OCI-LY1 (cell line): ENCODE data around the gene PROCA1.
A peak's percentile ranks its signal among the peaks of the same experiment; 100 is the strongest.

Source experiments
- H2AFZ ChIP-seq: fragments of 200-600 bp; sonication (generic), shearing (Covaris generic); 2 replicates; pipeline ENCODE4 v1.6.0; 2014; ENCODE audit warnings: antibody characterized with exemption, mild to moderate bottlenecking, low read length
- H3F3A ChIP-seq: fragments of 200-600 bp; sonication (generic), shearing (Covaris generic); 2 replicates; pipeline ENCODE4 v1.6.0; 2014; ENCODE audit warnings: mild to moderate bottlenecking, antibody characterized with exemption, low read length, moderate library complexity; ENCODE audit not compliant: insufficient read depth
- H3K27ac ChIP-seq: fragments of 200-600 bp; sonication (generic); 2 replicates; pipeline ENCODE4 v1.5.1; 2014; ENCODE audit warnings: low read length, mixed run types, mild to moderate bottlenecking, low read depth; ENCODE audit not compliant: poor library complexity, severe bottlenecking
- H3K27me3 ChIP-seq: fragments of 200-600 bp; sonication (generic); 2 replicates; pipeline ENCODE4 v1.6.0; 2014; ENCODE audit warnings: antibody characterized with exemption, mild to moderate bottlenecking, low read length, moderate library complexity; ENCODE audit not compliant: insufficient read depth
- H3K36me3 ChIP-seq: fragments of 200-600 bp; sonication (generic); 2 replicates; pipeline ENCODE4 v1.6.1; 2014; ENCODE audit warnings: mild to moderate bottlenecking, antibody characterized with exemption, low read length, moderate library complexity, mixed read lengths; ENCODE audit not compliant: insufficient read depth
- H3K4me1 ChIP-seq: fragments of 200-600 bp; sonication (generic); 2 replicates; pipeline ENCODE4 v1.5.1; 2014; ENCODE audit warnings: mild to moderate bottlenecking, low read length, moderate library complexity; ENCODE audit not compliant: insufficient read depth, severe bottlenecking
- H3K4me2 ChIP-seq: fragments of 200-600 bp; sonication (generic), shearing (Covaris generic); 2 replicates; pipeline ENCODE4 v1.6.1; 2014; ENCODE audit warnings: low read length
- H3K4me3 ChIP-seq: fragments of 200-600 bp; sonication (generic); 2 replicates; pipeline ENCODE4 v1.5.1; 2014; ENCODE audit warnings: low read length, low read depth, mild to moderate bottlenecking, mixed read lengths; ENCODE audit not compliant: poor library complexity, severe bottlenecking
- H3K79me2 ChIP-seq: fragments of 200-600 bp; shearing (Covaris generic); 2 replicates; pipeline ENCODE4 v1.6.1; 2016; ENCODE audit warnings: mixed run types, low read length, mixed read lengths; ENCODE audit not compliant: insufficient read depth
- H3K9ac ChIP-seq: fragments of 200-600 bp; sonication (generic), shearing (Covaris generic); 2 replicates; pipeline ENCODE4 v1.6.1; 2014; ENCODE audit warnings: mild to moderate bottlenecking, low read length, mixed read lengths
- H3K9me2 ChIP-seq: fragments of 200-600 bp; sonication (generic), shearing (Covaris generic); 2 replicates; pipeline ENCODE4 v1.6.1; 2014; ENCODE audit warnings: low read depth, mild to moderate bottlenecking, low read length, mixed read lengths
- H3K9me3 ChIP-seq: fragments of 200-600 bp; shearing (Covaris generic); 2 replicates; pipeline ENCODE4 v1.6.1; 2014; ENCODE audit warnings: low read length, mixed read lengths
- H4K20me1 ChIP-seq: fragments of 200-600 bp; sonication (generic), shearing (Covaris generic); 2 replicates; pipeline ENCODE4 v1.6.0; 2016; ENCODE audit warnings: mild to moderate bottlenecking, low read length; ENCODE audit not compliant: insufficient read depth
- EZH2 ChIP-seq: fragments of 200-600 bp; sonication (generic), shearing (Covaris generic); IDR thresholded peaks from 2 replicates; pipeline ENCODE4 v1.8.0; 2017; ENCODE audit warnings: borderline replicate concordance, mixed run types, mild to moderate bottlenecking, antibody characterized with exemption, low read length, moderate library complexity, mixed read lengths
- TF ChIP-seq, protein P1 (sequence below): fragments of 200-600 bp; sonication (generic), shearing (Covaris generic); IDR thresholded peaks from 2 replicates; pipeline ENCODE4 v1.5.1; 2017; ENCODE audit warnings: mild to moderate bottlenecking, antibody characterized with exemption, low read length, moderate library complexity, mixed read lengths

PROCA1 gene

GRCh38 chr17:28714281-28714680, 2.6 kb upstream of the PROCA1 start:
- no peaks in the 10 kb centered on the region for H3F3A ChIP-seq
- no peak for TF ChIP-seq EZH2
- TF ChIP-seq, protein P1, sequence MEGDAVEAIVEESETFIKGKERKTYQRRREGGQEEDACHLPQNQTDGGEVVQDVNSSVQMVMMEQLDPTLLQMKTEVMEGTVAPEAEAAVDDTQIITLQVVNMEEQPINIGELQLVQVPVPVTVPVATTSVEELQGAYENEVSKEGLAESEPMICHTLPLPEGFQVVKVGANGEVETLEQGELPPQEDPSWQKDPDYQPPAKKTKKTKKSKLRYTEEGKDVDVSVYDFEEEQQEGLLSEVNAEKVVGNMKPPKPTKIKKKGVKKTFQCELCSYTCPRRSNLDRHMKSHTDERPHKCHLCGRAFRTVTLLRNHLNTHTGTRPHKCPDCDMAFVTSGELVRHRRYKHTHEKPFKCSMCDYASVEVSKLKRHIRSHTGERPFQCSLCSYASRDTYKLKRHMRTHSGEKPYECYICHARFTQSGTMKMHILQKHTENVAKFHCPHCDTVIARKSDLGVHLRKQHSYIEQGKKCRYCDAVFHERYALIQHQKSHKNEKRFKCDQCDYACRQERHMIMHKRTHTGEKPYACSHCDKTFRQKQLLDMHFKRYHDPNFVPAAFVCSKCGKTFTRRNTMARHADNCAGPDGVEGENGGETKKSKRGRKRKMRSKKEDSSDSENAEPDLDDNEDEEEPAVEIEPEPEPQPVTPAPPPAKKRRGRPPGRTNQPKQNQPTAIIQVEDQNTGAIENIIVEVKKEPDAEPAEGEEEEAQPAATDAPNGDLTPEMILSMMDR = 0 out of 2 replicates have a peak, but pooled peaks have one; percentile 5
- H2AFZ ChIP-seq = no peak overlapping the region
- H3K27ac ChIP-seq = no peak overlapping the region
- H3K79me2 ChIP-seq = no peaks in the 10 kb centered on the region
- H3K9ac ChIP-seq = no peak overlapping the region
- no peaks in the 10 kb centered on the region for H3K9me3 ChIP-seq
- H3K36me3 ChIP-seq = no peaks in the 10 kb centered on the region
- H3K4me1 ChIP-seq = peaks cover 48% of the 10 kb centered on the region
- no peaks in the 10 kb centered on the region for H4K20me1 ChIP-seq
- H3K4me2 ChIP-seq = no peak overlapping the region
- H3K9me2 ChIP-seq = no peaks in the 10 kb centered on the region
- H3K4me3 ChIP-seq = no peak overlapping the region
- H3K27me3 ChIP-seq = no peaks in the 10 kb centered on the region

DNA sequence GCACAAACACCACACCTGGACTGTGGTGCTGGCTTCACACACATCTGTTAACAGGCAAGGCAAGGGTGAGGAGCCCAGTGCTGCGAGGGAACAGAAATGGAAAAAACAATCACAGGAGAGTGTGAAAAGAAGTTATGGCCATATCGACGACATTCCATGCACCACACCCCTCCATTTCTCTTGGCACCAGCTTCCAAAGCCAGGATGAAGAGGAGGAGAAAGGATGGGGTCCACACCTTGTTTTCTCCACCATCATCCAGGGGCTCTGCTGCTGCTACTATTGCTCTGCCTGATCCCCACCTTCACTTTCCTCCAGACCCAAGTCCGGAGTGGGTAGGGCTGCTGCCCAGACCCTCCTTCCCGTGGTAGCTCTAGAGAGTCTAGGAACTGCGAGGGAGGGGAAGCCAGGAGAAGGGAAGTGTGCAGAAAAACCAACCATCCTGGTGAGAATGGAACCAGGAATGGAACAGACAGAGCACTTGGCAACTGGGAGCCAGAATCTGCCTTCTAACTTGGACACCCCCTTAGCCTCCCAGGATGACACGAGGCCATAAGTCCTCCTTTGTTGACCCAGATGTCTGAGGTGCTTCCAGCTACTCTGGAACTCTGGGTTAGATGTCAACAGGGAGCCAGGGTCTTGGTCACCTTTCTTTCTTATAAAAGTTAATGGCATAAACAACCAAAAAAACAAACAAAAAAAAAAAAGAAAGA, 1.2 kb upstream of the PROCA1 start:
- Histone ChIP-seq H3K27ac (no peak overlapping the region), H3K4me3 (no peak overlapping the region), H4K20me1 (no peaks in the 10 kb centered on the region), H3K79me2 (no peaks in the 10 kb centered on the region), H3K4me2 (peak overlapping the region; percentile 81; the same call in 1 of the 2 replicates), H3K9me2 (no peaks in the 10 kb centered on the region), H3K9ac (no peak overlapping the region; the same call in 1 of the 2 replicates), H2AFZ (no peak overlapping the region), H3K36me3 (no peaks in the 10 kb centered on the region), H3F3A (no peaks in the 10 kb centered on the region), H3K4me1 (peaks cover 35% of the 10 kb centered on the region), H3K27me3 (no peaks in the 10 kb centered on the region), H3K9me3 (no peaks in the 10 kb centered on the region)
- no peak for TF ChIP-seq EZH2
- TF ChIP-seq, protein P1 = no peak

- Histone ChIP-seq H4K20me1 (no peaks in the 10 kb centered on the region), H3K9me3 (no peaks in the 10 kb centered on the region), H2AFZ (0 out of 2 replicates have a peak overlapping the region, but pooled peaks have one; percentile 9), H3K4me3 (peak overlapping the region; percentile 66), H3K4me2 (peak overlapping the region; percentile 81), H3K4me1 (peaks cover 29% of the 10 kb centered on the region), H3K27me3 (no peaks in the 10 kb centered on the region), H3K9ac (peak overlapping the region; percentile 65), H3K27ac (no peak overlapping the region), H3K9me2 (no peaks in the 10 kb centered on the region), H3K79me2 (no peaks in the 10 kb centered on the region), H3K36me3 (no peaks in the 10 kb centered on the region), H3F3A (no peaks in the 10 kb centered on the region)
- no peak for TF ChIP-seq EZH2
- TF ChIP-seq, protein P1 = peak; percentile 34; the same call in 1 of the 2 replicates
Measured at GRCh38 chr17:28712032-28712704, 480 bp upstream of the PROCA1 start.
